GM19238 (cell line): ENCODE measurements around the gene NPB.
A peak's percentile ranks its signal among the peaks of the same experiment; 100 is the strongest.

Experiments
- DNase-seq: peaks from one replicate; pipeline ENCODE4 v3.0.0; 2011; ENCODE audit warnings: low spot score; ENCODE audit not compliant: insufficient read length

The NPB gene

GRCh38 chr17:81902023-81902652, at the start of gene NPB:
Gene NPB (plus strand): TSS chr17:81902238. CDS start chr17:81902278, 40 bp downstream.
- no peak for DNase-seq

- no peak for DNase-seq
Measured at GRCh38 chr17:81854974-81855774, 46.9 kb upstream of the NPB start.

- DNase-seq, result no peak
Measured at GRCh38 chr17:81858170-81858966, 43.7 kb upstream of the NPB start.

GRCh38 chr17:81858967-81859905, 42.8 kb upstream of the NPB start:
- no peak for DNase-seq

GRCh38 chr17:81859906-81860755, 41.9 kb upstream of the NPB start, which contains the start of gene P4HB:
Gene P4HB (minus strand): TSS chr17:81860535. CDS start chr17:81860471, 64 bp downstream.
- DNase-seq, result no peak

GRCh38 chr17:81860756-81861568, 41.1 kb upstream of the NPB start:
- DNase-seq, result peak; percentile 99

GRCh38 chr17:81863123-81863675, 38.8 kb upstream of the NPB start:
- DNase-seq, result no peak

- DNase-seq, result no peak
Measured at GRCh38 chr17:81863833-81864768, 37.9 kb upstream of the NPB start.

- DNase-seq, result no peak
Measured at GRCh38 chr17:81865358-81865732, 36.7 kb upstream of the NPB start.

GRCh38 chr17:81865733-81866439, 36.2 kb upstream of the NPB start:
- no peak for DNase-seq

- DNase-seq, result no peak
Measured at GRCh38 chr17:81866440-81867169, 35.4 kb upstream of the NPB start.

GRCh38 chr17:81867170-81867990, 34.7 kb upstream of the NPB start:
- DNase-seq, result no peak

GRCh38 chr17:81867991-81868673, 33.9 kb upstream of the NPB start:
- DNase-seq, result no peak

- DNase-seq, result no peak
Measured at GRCh38 chr17:81868674-81869220, 33.3 kb upstream of the NPB start.
